Mammary epithelial cell (primary cell): ENCODE measurements around the gene SSH3.

Experiments used
- CTCF ChIP-seq, 2 donors: IDR thresholded peaks in 1 of 2; conservative IDR thresholded peaks in 1 of 2; 2 replicates each; pipeline ENCODE4 v1.5.1; 2011 to 2012; ENCODE audit warnings: inconsistent platforms in 2 of 2, low read length in 2 of 2, mild to moderate bottlenecking in 2 of 2, control low read depth in 1 of 2, low read depth in 1 of 2; ENCODE audit not compliant: insufficient read depth in 1 of 2; ENCODE audit errors: extremely low read depth in 1 of 2
- EZH2 ChIP-seq: IDR thresholded peaks from 2 replicates; pipeline ENCODE4 v1.6.1; 2012; ENCODE audit warnings: low read length, inconsistent platforms, borderline replicate concordance

GRCh38 chr11:67347964-67348749 lies 44.8 kb downstream of the SSH3 start:
- TF ChIP-seq CTCF (conservative IDR thresholded peaks at IDR 0.05 in 1 of 2, IDR thresholded peaks at IDR 0.05 in 1 of 2; ENCODE audit: extremely low read depth in 1 of 2, insufficient read depth in 1 of 2, low read depth in 1 of 2, low read length in 2 of 2), result no peak
- TF ChIP-seq EZH2, result no peak
